Psoas muscle (tissue), 8 donors: ENCODE data around the gene SCUBE1. TPM values are rescaled to one million over a fixed set of nuclear protein-coding genes. Genes with fewer than 3 reads are reported as not detected.

Source experiments
- ATAC-seq, 4 donors: fragments of 200-7000 bp; cut with Tn5 transposase; one replicate each; pipeline ENCODE4 v1.9.1; 2020; ENCODE audit warnings: moderate library complexity in 3 of 4, mild to moderate bottlenecking in 2 of 4
- DNase-seq, 2 donors: peaks; one replicate each; pipeline ENCODE4 v3.0.0-alpha.2; 2020
- H3K27ac ChIP-seq: fragments of 200-600 bp; one replicate; pipeline ENCODE4 v1.8.0; 2022
- H3K27me3 ChIP-seq, 3 donors: fragments of 200-600 bp in 1 of 3; one replicate each; pipeline versions ENCODE4 v1.6.1 to v1.8.0; 2013 to 2022; ENCODE audit warnings: low read length in 2 of 3, mild to moderate bottlenecking in 2 of 3, moderate library complexity in 1 of 3; ENCODE audit not compliant: insufficient read depth in 3 of 3
- H3K36me3 ChIP-seq, 2 donors: fragments of 200-600 bp in 1 of 2; one replicate each; pipeline versions ENCODE4 v1.6.1 to v1.8.0; 2013 to 2022; ENCODE audit warnings: low read depth in 1 of 2, mild to moderate bottlenecking in 1 of 2, moderate library complexity in 1 of 2; ENCODE audit not compliant: insufficient read depth in 1 of 2
- H3K4me1 ChIP-seq: fragments of 200-600 bp; one replicate; pipeline ENCODE4 v1.8.0; 2022
- H3K4me3 ChIP-seq: fragments of 200-600 bp; one replicate; pipeline ENCODE4 v1.8.0; 2022; ENCODE audit warnings: mild to moderate bottlenecking
- H3K9me3 ChIP-seq: fragments of 200-600 bp; one replicate; pipeline ENCODE4 v1.8.0; 2022
- CTCF ChIP-seq: fragments of 200-600 bp; IDR thresholded peaks from one replicate; pipeline ENCODE4 v1.8.0; 2022; ENCODE audit warnings: antibody characterized with exemption
- WGBS, 3 donors: extraction: QIAGEN DNeasy Blood & Tissue Kit; methylation state at CpG; one replicate each; pipeline versions ENCODE4 v1.1.6 to v1.1.7; 2013; 5-methylcytosine and 5-hydroxymethylcytosine counted together
- intact Hi-C, 2 donors: fragments of 100-400 bp; cut with DNase I; formaldehyde crosslinking; loops; one replicate each; pipeline versions ENCODE4 v1.11.0 to v1.14.2; 2022
- polyA plus RNA-seq, 3 donors: library from polyadenylated mRNA; stranded (reverse); fragments of 200-250 nt; gene quantifications; one replicate each; pipeline ENCODE4 v1.2.3, GENCODE V29; 2013
- total RNA-seq, 4 donors: library from RNA; stranded (reverse); fragmentation: NEBNext Ultra II Directional in 2 of 4; extraction: Animal tissue kit (Norgen Biotek cat#: 25700) in 2 of 4; gene quantifications; one replicate each; pipeline versions ENCODE4 v1.2.1 to v1.2.4, GENCODE V29; 2021 to 2023
- donor health status: healthy with polysubstance abuse.
- donor health status: DM: no; HTN: no; CAD: no; lungs with moderate emphysema.
- donor health status: Bipolar disorder and iron deficiency.
- donor health status: healthy.
- donor health status: DM: yes; HTN: yes; CAD: no.
- donor health status: DM: no; HTN: no; CAD: no.
- donor health status: DM: no; HTN: no; CAD: no.
- donor health status: DM: yes; HTN: yes; CAD: no.

SCUBE1 gene
- total and polyA plus RNA-seq, 7 donors, result 0.04 to 0.19 (median 0.08) TPM

GRCh38 chr22:43390166-43390565 is 47.0 kb upstream of the SCUBE1 start:
- WGBS, 3 donors, result 84 to 94% (median 89%) methylated on average over 3 of the region's 3 CpGs
- no peak for ATAC-seq

GRCh38 chr22:43389227-43389836 is 46.2 kb upstream of the SCUBE1 start:
- Histone ChIP-seq H3K27me3 (peaks cover 0 to 34% (median 5%) of the 10 kb centered on the region in 3 donors), H3K27ac (no peak overlapping the region), H3K9me3 (no peaks in the 10 kb centered on the region), H3K36me3 (no peaks in the 10 kb centered on the region), H3K4me1 (no peaks in the 10 kb centered on the region), H3K4me3 (no peak overlapping the region)
- no peak for TF ChIP-seq CTCF
- DNase-seq (no peak), ATAC-seq (no peak)
- 66 to 74% (median 67%) methylated on average over 8 of the region's 8 CpGs for WGBS, 3 donors
- intact Hi-C loops, result loop anchor here (1.0 to 5.0 kb wide), 4 partner anchors 117 to 1238 kb away; no protein-coding TSS in a partner anchor

More at GRCh38 chr22:43390166-43390565, 47.0 kb upstream of the SCUBE1 start:
- TF ChIP-seq CTCF, result no peak
- no peaks in the 10 kb centered on the region for H3K4me1 ChIP-seq
- no peaks in the 10 kb centered on the region for H3K9me3 ChIP-seq
- H3K27me3 ChIP-seq, result peaks cover 0 to 27% (median 5%) of the 10 kb centered on the region in 3 donors
- DNase-seq, result no peak
- H3K27ac ChIP-seq, result no peak overlapping the region
- no peaks in the 10 kb centered on the region for H3K36me3 ChIP-seq
- intact Hi-C loops, result no loop called here
- H3K4me3 ChIP-seq, result no peak overlapping the region

- Histone ChIP-seq H3K4me1 (no peaks in the 10 kb centered on the region), H3K27me3 (peaks cover 0 to 37% (median 5%) of the 10 kb centered on the region in 3 donors), H3K4me3 (no peak overlapping the region), H3K36me3 (no peaks in the 10 kb centered on the region), H3K27ac (no peak overlapping the region), H3K9me3 (no peaks in the 10 kb centered on the region)
- WGBS, 3 donors, result 5 to 7% (median 7%) methylated on average over 17 of the region's 17 CpGs
- intact Hi-C loops, result loop anchor here in 1 of 2 donors (5.0 kb wide), 3 partner anchors 116 to 1239 kb away; no protein-coding TSS in a partner anchor
- TF ChIP-seq CTCF, result peak; percentile 96
- peak; percentile 76 to 84 for DNase-seq
- ATAC-seq, result peak; percentile 70 to 79 (median 78)
Observed at GRCh38 chr22:43388420-43388851, 45.3 kb upstream of the SCUBE1 start.

- Histone ChIP-seq H3K9me3 (no peaks in the 10 kb centered on the region), H3K4me3 (no peak overlapping the region), H3K27ac (no peak overlapping the region), H3K27me3 (peaks cover 0 to 44% (median 5%) of the 10 kb centered on the region in 3 donors), H3K4me1 (no peaks in the 10 kb centered on the region), H3K36me3 (no peaks in the 10 kb centered on the region)
- DNase-seq (no peak), ATAC-seq (no peak)
- TF ChIP-seq CTCF, result no peak
- intact Hi-C loops, result loop anchor here in 1 of 2 donors (5.0 kb wide), 3 partner anchors 116 to 1239 kb away; no protein-coding TSS in a partner anchor
- 46 to 52% (median 48%) methylated on average over 7 of the region's 7 CpGs for WGBS, 3 donors
Observed at GRCh38 chr22:43387815-43388214, 44.6 kb upstream of the SCUBE1 start.
